ENCODE results near the gene EIF5AL1.

Gene EIF5AL1

GRCh38 chr10:79494871-79495705, 17.2 kb upstream of the EIF5AL1 start:
- Histone ChIP-seq H2AK5ac (ENCODE audit: low read length) (no peak overlapping the region), H3K18ac (ENCODE audit: low read length) (no peak overlapping the region), H3K79me1 (ENCODE audit: low read length) (no peaks in the 10 kb centered on the region), H4K8ac (ENCODE audit: low read depth, low read length) (no peak overlapping the region), H2AFZ (ENCODE audit: insufficient read depth, low read length, poor library complexity) (no peak overlapping the region), H3K4me1 (ENCODE audit: control insufficient read depth in 1 of 2, insufficient read depth in 2 of 2, low read length in 2 of 2) (peaks cover 0 to 3% of the 10 kb centered on the region in 2 experiments), H2BK120ac (ENCODE audit: insufficient read depth, low read length, poor library complexity) (no peak overlapping the region), H3K4me3 (ENCODE audit: low read depth, low read length) (no peak overlapping the region), H3K79me2 (ENCODE audit: control insufficient read depth, insufficient read depth, low read length, poor library complexity) (no peaks in the 10 kb centered on the region), H3K9me3 (ENCODE audit: insufficient read depth, low read depth, low read length) (peaks cover 2% of the 10 kb centered on the region), H4K12ac (ENCODE audit: low read depth, low read length) (no peak overlapping the region), H3K9ac (ENCODE audit: low read length) (no peak overlapping the region), H2BK12ac (ENCODE audit: low read length) (no peak overlapping the region), H3K27me3 (ENCODE audit: insufficient read depth, low read length) (no peaks in the 10 kb centered on the region), H3K23ac (ENCODE audit: low read length) (no peak overlapping the region), H3K4me2 (ENCODE audit: low read length) (no peak overlapping the region), H3K4ac (ENCODE audit: low read depth, low read length) (no peak overlapping the region), H2BK5ac (ENCODE audit: low read depth, low read length, poor library complexity) (no peak overlapping the region), H4K91ac (ENCODE audit: low read depth, low read length) (no peak overlapping the region), H3K27ac (ENCODE audit: low read depth, low read length) (no peak overlapping the region), H3K36me3 (ENCODE audit: control insufficient read depth in 1 of 2, insufficient read depth in 2 of 2, low read length in 2 of 2) (no peaks in the 10 kb centered on the region), H3K14ac (ENCODE audit: low read length) (no peak overlapping the region)
- no peak for DNase-seq
- WGBS (ENCODE audit: extremely low coverage, insufficient coverage, insufficient read length), result no CpG with 5 or more reads among the region's 17 CpGs

- H2BK120ac ChIP-seq (ENCODE audit: insufficient read depth, low read length, poor library complexity), result no peak overlapping the region
- H4K91ac ChIP-seq (ENCODE audit: low read depth, low read length), result no peak overlapping the region
- H3K23ac ChIP-seq (ENCODE audit: low read length), result no peak overlapping the region
- DNase-seq, result no peak
- H3K9ac ChIP-seq (ENCODE audit: low read length), result no peak overlapping the region
- H3K79me2 ChIP-seq (ENCODE audit: control insufficient read depth, insufficient read depth, low read length, poor library complexity), result no peaks in the 10 kb centered on the region
- H3K27me3 ChIP-seq (ENCODE audit: insufficient read depth, low read length), result no peaks in the 10 kb centered on the region
- no peak overlapping the region for H3K4me2 ChIP-seq (ENCODE audit: low read length)
- no peak overlapping the region for H2AK5ac ChIP-seq (ENCODE audit: low read length)
- no peak overlapping the region for H3K14ac ChIP-seq (ENCODE audit: low read length)
- H2AFZ ChIP-seq (ENCODE audit: insufficient read depth, low read length, poor library complexity), result no peak overlapping the region
- H4K12ac ChIP-seq (ENCODE audit: low read depth, low read length), result no peak overlapping the region
- H2BK12ac ChIP-seq (ENCODE audit: low read length), result no peak overlapping the region
- no peak overlapping the region for H3K4me3 ChIP-seq (ENCODE audit: low read depth, low read length)
- H3K4me1 ChIP-seq (ENCODE audit: control insufficient read depth in 1 of 2, insufficient read depth in 2 of 2, low read length in 2 of 2), result no peaks in the 10 kb centered on the region
- H2BK5ac ChIP-seq (ENCODE audit: low read depth, low read length, poor library complexity), result no peak overlapping the region
- peaks cover 1% of the 10 kb centered on the region for H3K9me3 ChIP-seq (ENCODE audit: insufficient read depth, low read depth, low read length)
- no peak overlapping the region for H3K27ac ChIP-seq (ENCODE audit: low read depth, low read length)
- H3K4ac ChIP-seq (ENCODE audit: low read depth, low read length), result no peak overlapping the region
- no peaks in the 10 kb centered on the region for H3K79me1 ChIP-seq (ENCODE audit: low read length)
- H3K36me3 ChIP-seq (ENCODE audit: control insufficient read depth in 1 of 2, insufficient read depth in 2 of 2, low read length in 2 of 2), result no peaks in the 10 kb centered on the region
- no peak overlapping the region for H3K18ac ChIP-seq (ENCODE audit: low read length)
- WGBS (ENCODE audit: extremely low coverage, insufficient coverage, insufficient read length), result no CpG with 5 or more reads among the region's 6 CpGs
- no peak overlapping the region for H4K8ac ChIP-seq (ENCODE audit: low read depth, low read length)
Observed at GRCh38 chr10:79495791-79496190, 16.5 kb upstream of the EIF5AL1 start.

- H2BK5ac ChIP-seq (ENCODE audit: low read depth, low read length, poor library complexity), result no peak overlapping the region
- H3K4me1 ChIP-seq (ENCODE audit: control insufficient read depth in 1 of 2, insufficient read depth in 2 of 2, low read length in 2 of 2), result no peaks in the 10 kb centered on the region
- H3K79me2 ChIP-seq (ENCODE audit: control insufficient read depth, insufficient read depth, low read length, poor library complexity), result no peaks in the 10 kb centered on the region
Observed at GRCh38 chr10:79496896-79497295, 15.4 kb upstream of the EIF5AL1 start.

GRCh38 chr10:79498291-79498829, 14.0 kb upstream of the EIF5AL1 start:
- Histone ChIP-seq H3K79me1 (ENCODE audit: low read length) (no peaks in the 10 kb centered on the region), H3K4ac (ENCODE audit: low read depth, low read length) (no peak overlapping the region), H4K12ac (ENCODE audit: low read depth, low read length) (no peak overlapping the region), H3K23ac (ENCODE audit: low read length) (no peak overlapping the region), H4K91ac (ENCODE audit: low read depth, low read length) (no peak overlapping the region), H3K27ac (ENCODE audit: low read depth, low read length) (no peak overlapping the region), H3K18ac (ENCODE audit: low read length) (no peak overlapping the region), H3K27me3 (ENCODE audit: insufficient read depth, low read length) (no peaks in the 10 kb centered on the region), H2AK5ac (ENCODE audit: low read length) (no peak overlapping the region), H2BK12ac (ENCODE audit: low read length) (no peak overlapping the region), H2AFZ (ENCODE audit: insufficient read depth, low read length, poor library complexity) (no peak overlapping the region), H2BK5ac (ENCODE audit: low read depth, low read length, poor library complexity) (no peak overlapping the region), H3K4me2 (ENCODE audit: low read length) (no peak overlapping the region), H3K14ac (ENCODE audit: low read length) (no peak overlapping the region), H4K8ac (ENCODE audit: low read depth, low read length) (no peak overlapping the region), H3K9me3 (ENCODE audit: insufficient read depth, low read depth, low read length) (no peaks in the 10 kb centered on the region), H3K36me3 (ENCODE audit: control insufficient read depth in 1 of 2, insufficient read depth in 2 of 2, low read length in 2 of 2) (no peaks in the 10 kb centered on the region), H2BK120ac (ENCODE audit: insufficient read depth, low read length, poor library complexity) (no peak overlapping the region), H3K4me3 (ENCODE audit: low read depth, low read length) (no peak overlapping the region), H3K79me2 (ENCODE audit: control insufficient read depth, insufficient read depth, low read length, poor library complexity) (no peaks in the 10 kb centered on the region), H3K9ac (ENCODE audit: low read length) (no peak overlapping the region), H3K4me1 (ENCODE audit: control insufficient read depth in 1 of 2, insufficient read depth in 2 of 2, low read length in 2 of 2) (no peaks in the 10 kb centered on the region)
- no peak for DNase-seq
- WGBS (ENCODE audit: extremely low coverage, insufficient coverage, insufficient read length), result no CpG with 5 or more reads among the region's 6 CpGs

More at GRCh38 chr10:79496896-79497295, 15.4 kb upstream of the EIF5AL1 start:
- Histone ChIP-seq H2AFZ (ENCODE audit: insufficient read depth, low read length, poor library complexity) (no peak overlapping the region), H4K12ac (ENCODE audit: low read depth, low read length) (no peak overlapping the region), H3K36me3 (ENCODE audit: control insufficient read depth in 1 of 2, insufficient read depth in 2 of 2, low read length in 2 of 2) (no peaks in the 10 kb centered on the region), H3K79me1 (ENCODE audit: low read length) (no peaks in the 10 kb centered on the region), H4K8ac (ENCODE audit: low read depth, low read length) (no peak overlapping the region), H3K4me2 (ENCODE audit: low read length) (no peak overlapping the region), H2BK12ac (ENCODE audit: low read length) (no peak overlapping the region), H2BK120ac (ENCODE audit: insufficient read depth, low read length, poor library complexity) (no peak overlapping the region), H3K23ac (ENCODE audit: low read length) (no peak overlapping the region), H3K27ac (ENCODE audit: low read depth, low read length) (no peak overlapping the region), H3K14ac (ENCODE audit: low read length) (no peak overlapping the region), H4K91ac (ENCODE audit: low read depth, low read length) (no peak overlapping the region), H3K9ac (ENCODE audit: low read length) (no peak overlapping the region), H3K4ac (ENCODE audit: low read depth, low read length) (no peak overlapping the region), H3K27me3 (ENCODE audit: insufficient read depth, low read length) (no peaks in the 10 kb centered on the region), H3K4me3 (ENCODE audit: low read depth, low read length) (no peak overlapping the region), H3K9me3 (ENCODE audit: insufficient read depth, low read depth, low read length) (no peaks in the 10 kb centered on the region), H2AK5ac (ENCODE audit: low read length) (no peak overlapping the region), H3K18ac (ENCODE audit: low read length) (no peak overlapping the region)
- no peak for DNase-seq
- no CpG with 5 or more reads among the region's 4 CpGs for WGBS (ENCODE audit: extremely low coverage, insufficient coverage, insufficient read length)
